VCaP (cell line): ENCODE measurements around the gene FHOD3.

Source experiments
- H3K27ac ChIP-seq: fragments of 450-650 bp; 2 replicates; pipeline ENCODE4 v1.5.1; 2017
- TF ChIP-seq, protein P1 (sequence below): fragments of 450-650 bp; conservative IDR thresholded peaks from 2 replicates; pipeline ENCODE4 v1.5.1; 2017; ENCODE audit warnings: mild to moderate bottlenecking, moderate library complexity

FHOD3 gene

DNA sequence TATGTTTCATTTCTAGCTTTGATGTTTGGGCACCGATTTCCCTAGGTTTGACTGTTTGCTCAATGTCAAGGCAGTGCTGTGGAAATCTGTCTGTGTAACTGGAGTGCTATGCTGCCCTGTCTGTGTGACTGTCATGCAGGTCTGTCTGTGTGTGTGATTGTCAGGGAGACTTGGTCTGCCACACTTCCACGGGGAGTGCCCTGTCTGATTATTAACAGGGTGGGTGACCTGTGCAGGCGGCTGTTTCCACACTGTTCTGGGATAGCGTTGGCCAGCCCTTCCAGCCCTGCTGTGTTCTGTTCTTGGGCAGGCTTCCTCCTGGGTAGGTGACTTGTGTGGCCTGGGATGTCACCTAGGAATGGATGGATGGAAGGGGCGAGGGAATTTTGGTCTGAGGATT, 85.3 kb downstream of the FHOD3 start:
- no peak overlapping the region for H3K27ac ChIP-seq

DNA sequence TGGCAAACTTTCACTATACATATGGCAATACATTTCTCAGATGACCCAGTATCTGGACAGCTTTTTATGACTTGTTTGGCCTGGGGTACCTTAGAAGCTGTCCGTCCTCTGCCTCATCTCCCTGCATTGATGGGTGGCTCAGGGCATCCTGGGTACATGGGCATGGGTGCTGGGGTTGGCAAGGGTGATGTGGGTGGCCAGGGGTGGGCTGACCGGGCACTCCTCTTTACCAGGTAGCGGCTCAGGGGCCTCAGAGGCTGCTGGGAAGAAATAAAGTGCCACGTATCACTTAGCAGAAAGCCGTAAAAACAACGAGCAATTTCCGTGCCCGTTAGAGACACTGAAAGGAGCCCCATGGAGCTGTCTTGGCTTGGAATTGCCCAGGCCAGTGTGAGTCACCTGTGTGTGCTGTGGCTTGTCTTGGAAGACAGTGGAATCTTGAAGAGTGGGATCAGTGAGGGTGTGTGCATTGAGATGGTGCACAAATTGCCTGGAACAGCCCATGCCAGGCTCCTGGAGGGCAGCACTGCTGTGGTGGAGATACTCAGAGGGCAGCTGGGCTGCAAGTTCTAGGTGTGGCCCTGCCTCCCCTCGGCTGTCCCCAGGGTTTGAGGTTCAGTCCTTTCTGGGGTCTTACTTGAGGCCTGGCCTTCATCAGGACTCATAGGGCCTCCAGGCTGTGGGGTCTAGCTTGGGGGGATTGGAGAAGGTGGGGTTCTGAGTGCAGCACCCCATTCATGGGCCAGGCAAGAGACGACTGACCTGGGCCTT, 88.8 kb downstream of the FHOD3 start:
- H3K27ac ChIP-seq, result no peak overlapping the region
- TF ChIP-seq, protein P1, sequence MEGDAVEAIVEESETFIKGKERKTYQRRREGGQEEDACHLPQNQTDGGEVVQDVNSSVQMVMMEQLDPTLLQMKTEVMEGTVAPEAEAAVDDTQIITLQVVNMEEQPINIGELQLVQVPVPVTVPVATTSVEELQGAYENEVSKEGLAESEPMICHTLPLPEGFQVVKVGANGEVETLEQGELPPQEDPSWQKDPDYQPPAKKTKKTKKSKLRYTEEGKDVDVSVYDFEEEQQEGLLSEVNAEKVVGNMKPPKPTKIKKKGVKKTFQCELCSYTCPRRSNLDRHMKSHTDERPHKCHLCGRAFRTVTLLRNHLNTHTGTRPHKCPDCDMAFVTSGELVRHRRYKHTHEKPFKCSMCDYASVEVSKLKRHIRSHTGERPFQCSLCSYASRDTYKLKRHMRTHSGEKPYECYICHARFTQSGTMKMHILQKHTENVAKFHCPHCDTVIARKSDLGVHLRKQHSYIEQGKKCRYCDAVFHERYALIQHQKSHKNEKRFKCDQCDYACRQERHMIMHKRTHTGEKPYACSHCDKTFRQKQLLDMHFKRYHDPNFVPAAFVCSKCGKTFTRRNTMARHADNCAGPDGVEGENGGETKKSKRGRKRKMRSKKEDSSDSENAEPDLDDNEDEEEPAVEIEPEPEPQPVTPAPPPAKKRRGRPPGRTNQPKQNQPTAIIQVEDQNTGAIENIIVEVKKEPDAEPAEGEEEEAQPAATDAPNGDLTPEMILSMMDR, result no peak

More for the DNA sequence above, 85.3 kb downstream of the FHOD3 start:
- TF ChIP-seq, protein P1, result no peak

DNA sequence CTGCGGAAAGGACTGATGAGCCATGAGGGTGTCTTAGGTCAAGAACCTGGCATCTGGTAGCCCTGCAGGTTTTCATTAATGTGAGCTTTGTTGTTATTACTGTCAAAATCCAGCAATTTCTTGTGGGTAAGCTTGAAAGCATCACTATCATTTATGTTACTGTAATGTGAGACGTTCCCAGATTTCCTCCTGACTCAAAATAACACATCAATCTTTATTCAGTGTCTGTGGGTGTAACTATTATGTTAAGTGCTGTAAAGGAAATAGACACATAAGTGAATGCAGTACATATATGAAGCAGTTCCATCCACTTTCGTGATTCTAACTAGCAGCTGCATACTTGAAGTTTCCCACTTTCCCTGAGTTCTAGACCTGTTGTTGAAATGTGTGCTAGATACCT, 89.8 kb downstream of the FHOD3 start:
- TF ChIP-seq, protein P1, result no peak
- no peak overlapping the region for H3K27ac ChIP-seq

DNA sequence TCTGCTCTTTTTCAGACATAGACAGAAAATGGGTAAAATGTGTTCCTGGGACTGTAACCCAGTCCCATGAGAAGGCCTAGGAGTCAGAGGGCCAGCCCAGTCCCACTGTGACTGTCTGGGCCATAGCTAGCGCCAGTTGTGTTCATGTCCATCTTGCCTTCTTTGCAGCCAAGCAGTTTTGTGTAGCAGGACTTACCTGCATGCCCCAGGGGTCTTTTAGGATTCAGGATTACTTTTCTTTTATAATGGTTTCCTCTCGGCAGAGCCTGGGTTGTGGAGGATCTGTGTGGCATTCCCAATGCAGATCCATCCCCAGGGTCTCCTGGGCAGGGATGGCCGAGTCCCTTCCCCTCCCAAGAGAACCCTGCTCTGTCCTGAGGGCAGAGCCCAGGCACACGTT, 90.8 kb downstream of the FHOD3 start:
- TF ChIP-seq, protein P1, result no peak
- H3K27ac ChIP-seq, result no peak overlapping the region

DNA sequence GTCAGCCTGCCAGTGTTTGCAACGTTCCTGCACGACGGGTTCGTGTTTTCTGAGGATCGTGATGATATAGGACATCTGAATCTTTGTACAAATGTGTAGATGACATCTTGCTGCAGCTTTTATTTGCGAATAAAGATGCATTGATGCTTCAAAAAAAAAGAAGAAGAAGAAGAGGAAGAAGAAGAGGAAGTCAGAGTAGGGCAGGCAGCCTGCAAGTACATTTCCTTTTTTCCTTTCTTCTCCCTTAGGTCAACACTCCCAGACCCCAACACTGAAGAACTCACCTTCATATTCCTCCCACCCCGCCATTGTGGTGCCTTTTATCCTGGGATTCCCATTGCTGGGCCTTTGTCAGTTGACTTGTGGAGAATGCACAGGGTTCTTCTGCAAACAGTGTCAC, 91.5 kb downstream of the FHOD3 start:
- no peak overlapping the region for H3K27ac ChIP-seq
- TF ChIP-seq, protein P1, result no peak

DNA sequence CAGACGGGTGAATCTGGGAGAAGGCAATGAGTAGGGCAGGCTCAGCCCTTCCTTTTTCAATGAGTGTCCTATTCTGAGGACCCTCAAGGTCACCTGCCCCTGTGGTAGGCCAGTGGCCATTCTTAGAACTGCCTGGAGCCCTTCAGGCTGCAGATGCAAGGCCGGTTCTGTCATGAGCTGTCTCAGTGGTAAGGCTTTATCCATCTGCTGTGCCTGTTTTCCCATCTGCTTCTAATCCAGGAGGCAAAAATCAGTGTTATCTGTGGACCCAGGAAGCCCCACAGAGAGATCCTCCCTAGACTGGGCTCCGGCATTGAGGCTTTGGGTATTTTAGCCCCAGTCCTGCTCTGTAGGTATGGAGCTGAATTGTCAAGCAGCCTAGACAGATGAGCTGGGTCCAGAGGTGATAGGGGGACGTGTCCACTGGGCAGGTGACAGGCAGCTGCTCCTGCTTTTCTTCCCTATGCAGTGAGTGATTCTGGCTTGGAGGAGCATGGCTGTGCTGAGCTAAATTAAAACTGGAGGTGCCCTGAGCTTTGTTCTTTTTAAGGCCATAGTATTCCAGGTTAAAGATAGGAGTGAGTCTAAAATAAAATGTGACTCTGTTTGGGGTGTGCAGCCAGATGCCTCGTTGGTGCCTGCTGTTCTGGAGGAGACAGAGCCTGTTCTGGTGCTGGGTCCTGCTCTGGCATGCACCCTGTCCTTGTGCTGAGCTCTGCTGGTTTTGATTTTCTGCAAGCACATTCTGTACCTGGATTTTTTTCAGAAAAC, 92.5 kb downstream of the FHOD3 start:
- H3K27ac ChIP-seq, result no peak overlapping the region
- TF ChIP-seq, protein P1, result no peak

DNA sequence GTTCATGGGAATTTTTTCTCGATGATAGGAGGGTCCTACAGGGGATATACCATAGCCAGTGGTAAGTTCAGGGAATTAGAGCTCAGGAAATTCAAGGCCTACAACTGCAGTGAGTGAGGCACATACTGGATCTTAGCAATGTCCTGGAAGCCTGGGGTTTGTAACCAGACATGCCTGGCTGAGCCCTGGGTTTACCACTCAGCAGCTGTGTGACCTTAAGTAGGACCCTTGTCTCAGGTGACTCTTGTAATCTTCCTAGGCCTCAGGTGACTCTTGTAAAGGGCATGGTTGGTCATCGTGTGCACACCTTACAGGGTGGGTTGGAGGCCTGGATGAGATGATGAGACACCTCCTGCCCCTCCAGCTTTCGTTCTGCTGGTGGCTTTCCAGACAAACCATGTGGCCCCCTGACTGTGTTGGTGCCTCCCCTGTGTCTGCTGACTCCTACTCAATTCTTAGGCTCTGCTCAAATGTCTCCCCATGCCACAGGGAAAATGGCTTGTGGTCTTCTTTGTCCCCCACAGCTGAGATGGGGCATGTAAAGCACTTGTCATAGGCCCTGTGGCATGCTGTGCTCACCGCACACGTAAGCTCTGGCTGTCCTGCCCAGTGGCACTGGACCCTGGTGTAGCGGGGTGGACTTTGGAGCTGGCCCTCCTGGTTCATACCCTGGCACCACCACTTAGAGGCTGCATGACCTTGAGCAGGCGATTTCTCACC, 94.1 kb downstream of the FHOD3 start:
- TF ChIP-seq, protein P1, result no peak
- H3K27ac ChIP-seq, result no peak overlapping the region
